Neural crest cell (in vitro differentiated cells): ENCODE data around the gene TMEM123. TPM values are rescaled to one million over a fixed set of nuclear protein-coding genes. Genes with fewer than 3 reads are reported as not detected.

Experiments used
- DNase-seq: peaks from one replicate; pipeline ENCODE4 v3.0.0; 2021; ENCODE audit warnings: low read depth, mixed read lengths, low spot score
- H3K27ac Mint-ChIP-seq: one replicate; pipeline ENCODE4 v1.8.0; 2021; ENCODE audit warnings: mild to moderate bottlenecking, mixed read lengths; ENCODE audit not compliant: unreplicated experiment
- H3K27me3 Mint-ChIP-seq: 2 replicates; pipeline ENCODE4 v1.8.0; 2021; ENCODE audit warnings: low read depth, mild to moderate bottlenecking, mixed read lengths
- H3K36me3 Mint-ChIP-seq: 2 replicates; pipeline ENCODE4 v1.8.0; 2021; ENCODE audit warnings: low read depth, mild to moderate bottlenecking, mixed read lengths
- H3K4me1 Mint-ChIP-seq: 2 replicates; pipeline ENCODE4 v1.8.0; 2021; ENCODE audit warnings: mixed read lengths
- H3K4me3 Mint-ChIP-seq: one replicate; pipeline ENCODE4 v1.8.0; 2021; ENCODE audit warnings: mild to moderate bottlenecking, mixed read lengths
- H3K9me3 Mint-ChIP-seq: 2 replicates; pipeline ENCODE4 v1.8.0; 2021; ENCODE audit warnings: mixed read lengths
- CTCF ChIP-seq: fragments of 200-600 bp; sonication (generic); conservative IDR thresholded peaks from 2 replicates; pipeline ENCODE4 v1.5.0; 2021; ENCODE audit warnings: antibody characterized with exemption, mild to moderate bottlenecking
- total RNA-seq: library from RNA; stranded (reverse); gene quantifications from 2 replicates; pipeline ENCODE4 v1.2.1, GENCODE V29; 2021

The TMEM123 gene
- total RNA-seq, 1 donor from 2014 or later = 153 TPM

GRCh38 chr11:102479733-102480132 lies 27.2 kb upstream of the TMEM123 start:
- no peak for DNase-seq
- no peak for TF ChIP-seq CTCF
- H3K9me3 Mint-ChIP-seq = no peaks in the 10 kb centered on the region
- H3K36me3 Mint-ChIP-seq = no peaks in the 10 kb centered on the region
- no peaks in the 10 kb centered on the region for H3K27me3 Mint-ChIP-seq
- H3K27ac Mint-ChIP-seq = no peak overlapping the region
- H3K4me3 Mint-ChIP-seq = no peak overlapping the region
- H3K4me1 Mint-ChIP-seq = peaks cover 11% of the 10 kb centered on the region

GRCh38 chr11:102478673-102479299 lies 26.2 kb upstream of the TMEM123 start:
- no peak for DNase-seq
- Mint-ChIP-seq H3K4me3 (no peak overlapping the region), H3K4me1 (peaks cover 11% of the 10 kb centered on the region), H3K27me3 (no peaks in the 10 kb centered on the region), H3K27ac (no peak overlapping the region), H3K9me3 (no peaks in the 10 kb centered on the region), H3K36me3 (no peaks in the 10 kb centered on the region)
- TF ChIP-seq CTCF = no peak

GRCh38 chr11:102476812-102477211 lies 24.2 kb upstream of the TMEM123 start:
- H3K9me3 Mint-ChIP-seq = no peaks in the 10 kb centered on the region

GRCh38 chr11:102476069-102476468 lies 23.5 kb upstream of the TMEM123 start:
- Mint-ChIP-seq H3K4me3 (no peak overlapping the region), H3K36me3 (no peaks in the 10 kb centered on the region), H3K4me1 (peaks cover 11% of the 10 kb centered on the region), H3K27me3 (no peaks in the 10 kb centered on the region), H3K9me3 (no peaks in the 10 kb centered on the region), H3K27ac (peak overlapping the region; percentile 4)
- DNase-seq = no peak
- no peak for TF ChIP-seq CTCF

More at GRCh38 chr11:102476812-102477211, 24.2 kb upstream of the TMEM123 start:
- Mint-ChIP-seq H3K27me3 (no peaks in the 10 kb centered on the region), H3K4me3 (no peak overlapping the region), H3K27ac (peak overlapping the region; percentile 6), H3K36me3 (no peaks in the 10 kb centered on the region), H3K4me1 (peaks cover 11% of the 10 kb centered on the region)
- TF ChIP-seq CTCF = no peak
- DNase-seq = no peak

GRCh38 chr11:102473543-102473942 lies 21.0 kb upstream of the TMEM123 start:
- no peak overlapping the region for H3K27ac Mint-ChIP-seq
- no peak overlapping the region for H3K4me3 Mint-ChIP-seq
- H3K27me3 Mint-ChIP-seq = no peaks in the 10 kb centered on the region

More at GRCh38 chr11:102473543-102473942, 21.0 kb upstream of the TMEM123 start:
- no peak for DNase-seq
- Mint-ChIP-seq H3K9me3 (no peaks in the 10 kb centered on the region), H3K36me3 (no peaks in the 10 kb centered on the region), H3K4me1 (peaks cover 11% of the 10 kb centered on the region)
- no peak for TF ChIP-seq CTCF
